Colonic mucosa (tissue), 4 donors: ENCODE results near the gene SCN10A. TPM values are rescaled to one million over a fixed set of nuclear protein-coding genes. Genes with fewer than 3 reads are reported as not detected.

Experiments used
- DNase-seq: peaks from one replicate; pipeline ENCODE4 v3.0.0-alpha.2; 2020
- H3K27ac ChIP-seq: fragments of 200-600 bp; one replicate; pipeline ENCODE4 v1.8.0; 2021
- H3K27me3 ChIP-seq: fragments of 200-600 bp; one replicate; pipeline ENCODE4 v1.8.0; 2021
- H3K36me3 ChIP-seq: fragments of 200-600 bp; one replicate; pipeline ENCODE4 v1.8.0; 2021
- H3K4me1 ChIP-seq: fragments of 200-600 bp; one replicate; pipeline ENCODE4 v1.8.0; 2021; ENCODE audit warnings: mild to moderate bottlenecking
- H3K4me3 ChIP-seq: fragments of 200-600 bp; one replicate; pipeline ENCODE4 v1.8.0; 2021
- H3K9ac ChIP-seq, 2 donors: one replicate each; pipeline ENCODE4 v1.7.0; 2013; ENCODE audit warnings: control low read depth in 2 of 2, low read depth in 2 of 2, low read length in 2 of 2
- H3K9me3 ChIP-seq: fragments of 200-600 bp; one replicate; pipeline ENCODE4 v1.8.0; 2021
- intact Hi-C: fragments of 100-400 bp; cut with DNase I; formaldehyde crosslinking; loops from one replicate; pipeline ENCODE4 v1.14.1; 2022
- total RNA-seq, 2 donors: library from RNA; stranded (reverse); fragmentation: NEBNext Ultra II Directional in 1 of 2; extraction: Animal tissue kit (Norgen Biotek cat#: 25700) in 1 of 2; gene quantifications; one replicate each; pipeline ENCODE4 v1.2.1, GENCODE V29; 2021
- TF ChIP-seq, protein P1 (sequence below): fragments of 200-600 bp; IDR thresholded peaks from one replicate; pipeline ENCODE4 v1.8.0; 2022; ENCODE audit warnings: antibody characterized with exemption, mild to moderate bottlenecking
- donor health status: healthy.
- donor health status: DM: no; HTN: no; CAD: no.
- donor health status: DM: no; HTN: no; CAD: no.

The SCN10A gene
- total RNA-seq, 2 donors from 2014 or later: not detected

- H3K36me3 ChIP-seq: no peaks in the 10 kb centered on the region
- intact Hi-C loops: no loop called here
- no peak overlapping the region for H3K4me3 ChIP-seq
- H3K27me3 ChIP-seq: no peaks in the 10 kb centered on the region
- H3K4me1 ChIP-seq: no peaks in the 10 kb centered on the region
- TF ChIP-seq, protein P1, sequence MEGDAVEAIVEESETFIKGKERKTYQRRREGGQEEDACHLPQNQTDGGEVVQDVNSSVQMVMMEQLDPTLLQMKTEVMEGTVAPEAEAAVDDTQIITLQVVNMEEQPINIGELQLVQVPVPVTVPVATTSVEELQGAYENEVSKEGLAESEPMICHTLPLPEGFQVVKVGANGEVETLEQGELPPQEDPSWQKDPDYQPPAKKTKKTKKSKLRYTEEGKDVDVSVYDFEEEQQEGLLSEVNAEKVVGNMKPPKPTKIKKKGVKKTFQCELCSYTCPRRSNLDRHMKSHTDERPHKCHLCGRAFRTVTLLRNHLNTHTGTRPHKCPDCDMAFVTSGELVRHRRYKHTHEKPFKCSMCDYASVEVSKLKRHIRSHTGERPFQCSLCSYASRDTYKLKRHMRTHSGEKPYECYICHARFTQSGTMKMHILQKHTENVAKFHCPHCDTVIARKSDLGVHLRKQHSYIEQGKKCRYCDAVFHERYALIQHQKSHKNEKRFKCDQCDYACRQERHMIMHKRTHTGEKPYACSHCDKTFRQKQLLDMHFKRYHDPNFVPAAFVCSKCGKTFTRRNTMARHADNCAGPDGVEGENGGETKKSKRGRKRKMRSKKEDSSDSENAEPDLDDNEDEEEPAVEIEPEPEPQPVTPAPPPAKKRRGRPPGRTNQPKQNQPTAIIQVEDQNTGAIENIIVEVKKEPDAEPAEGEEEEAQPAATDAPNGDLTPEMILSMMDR: no peak
- no peaks in the 10 kb centered on the region for H3K9me3 ChIP-seq
- no peak for DNase-seq
- no peak overlapping the region for H3K9ac ChIP-seq
- H3K27ac ChIP-seq: no peak overlapping the region
These were observed 59.1 kb downstream of the SCN10A start for GRCh38 chr3:38756892-38757291.

- Histone ChIP-seq H3K4me1 (no peaks in the 10 kb centered on the region), H3K36me3 (no peaks in the 10 kb centered on the region), H3K9me3 (no peaks in the 10 kb centered on the region), H3K27me3 (no peaks in the 10 kb centered on the region), H3K9ac (no peak overlapping the region), H3K4me3 (no peak overlapping the region), H3K27ac (no peak overlapping the region)
- DNase-seq: no peak
- intact Hi-C loops: no loop called here
- TF ChIP-seq, protein P1: no peak
These were observed 60.9 kb downstream of the SCN10A start for GRCh38 chr3:38755130-38755529.

GRCh38 chr3:38746641-38747040 is 69.4 kb downstream of the SCN10A start:
- Histone ChIP-seq H3K27ac (no peak overlapping the region), H3K4me3 (no peak overlapping the region), H3K36me3 (no peaks in the 10 kb centered on the region), H3K4me1 (no peaks in the 10 kb centered on the region), H3K9me3 (no peaks in the 10 kb centered on the region), H3K9ac (no peak overlapping the region), H3K27me3 (no peaks in the 10 kb centered on the region)
- TF ChIP-seq, protein P1: no peak
- DNase-seq: no peak
- intact Hi-C loops: no loop called here

DNA sequence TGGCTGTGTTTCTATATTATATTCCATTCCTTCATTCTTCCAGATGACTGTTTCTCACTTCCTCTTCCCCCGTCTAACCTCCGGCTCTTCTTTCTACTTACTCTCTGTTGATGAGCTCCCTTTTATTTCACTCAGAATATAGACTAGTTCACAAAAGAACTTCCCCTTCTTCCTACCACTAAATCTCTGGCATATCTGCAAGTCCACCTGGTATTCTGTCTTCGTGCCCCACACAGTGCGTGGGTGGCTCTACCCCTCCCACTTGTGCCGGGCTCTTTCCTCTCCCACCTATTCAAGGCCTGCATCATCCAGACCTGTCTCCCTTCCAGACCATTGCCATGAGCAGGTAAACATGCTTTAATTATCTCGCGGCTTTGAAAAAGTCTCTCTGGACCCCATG is 73.0 kb downstream of the SCN10A start:
- H3K36me3 ChIP-seq: no peaks in the 10 kb centered on the region
- TF ChIP-seq, protein P1: no peak
- no peak overlapping the region for H3K9ac ChIP-seq
- intact Hi-C loops: no loop called here
- no peak for DNase-seq
- no peaks in the 10 kb centered on the region for H3K4me1 ChIP-seq
- no peaks in the 10 kb centered on the region for H3K27me3 ChIP-seq
- H3K27ac ChIP-seq: no peak overlapping the region
- H3K4me3 ChIP-seq: no peak overlapping the region
- H3K9me3 ChIP-seq: no peaks in the 10 kb centered on the region

DNA sequence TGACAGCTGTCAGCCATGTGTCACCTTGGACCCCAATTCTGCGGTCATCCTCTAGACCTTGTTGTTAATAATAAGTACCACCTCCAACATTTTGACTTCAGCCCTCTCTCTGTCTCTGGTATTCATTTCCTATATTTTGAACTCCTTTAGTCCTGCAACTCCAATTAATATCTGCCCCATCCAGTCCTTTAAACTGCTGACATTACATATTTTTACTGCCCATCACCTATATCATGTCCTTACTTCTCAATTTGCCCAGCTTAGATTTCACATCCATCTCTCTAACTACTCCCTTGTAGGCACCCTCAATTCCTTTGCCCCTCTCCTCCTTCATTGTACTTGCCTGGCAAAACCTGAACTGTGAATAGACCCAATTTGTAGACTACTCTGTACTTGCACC is 73.5 kb downstream of the SCN10A start:
- TF ChIP-seq, protein P1: no peak
- Histone ChIP-seq H3K36me3 (no peaks in the 10 kb centered on the region), H3K4me3 (no peak overlapping the region), H3K9me3 (no peaks in the 10 kb centered on the region), H3K27me3 (no peaks in the 10 kb centered on the region), H3K4me1 (no peaks in the 10 kb centered on the region), H3K27ac (no peak overlapping the region), H3K9ac (no peak overlapping the region)
- intact Hi-C loops: no loop called here
- DNase-seq: no peak

- H3K9ac ChIP-seq: no peak overlapping the region
- H3K36me3 ChIP-seq: no peaks in the 10 kb centered on the region
- H3K4me3 ChIP-seq: no peak overlapping the region
- H3K27ac ChIP-seq: no peak overlapping the region
- no peaks in the 10 kb centered on the region for H3K27me3 ChIP-seq
- H3K9me3 ChIP-seq: no peaks in the 10 kb centered on the region
- intact Hi-C loops: no loop called here
- no peaks in the 10 kb centered on the region for H3K4me1 ChIP-seq
- TF ChIP-seq, protein P1: no peak
- no peak for DNase-seq
These were observed 75.5 kb downstream of the SCN10A start for GRCh38 chr3:38740537-38740936.
